ENCODE measurements around the gene MYO5C. TPM values are rescaled to one million over a fixed set of nuclear protein-coding genes. Genes with fewer than 3 reads are reported as not detected.

The MYO5C gene
- total and polyA plus RNA-seq, 10 of the 15 experiments (the other 5 are each of a cell fraction or from before 2014, with no cell fraction given), result 0.29 to 1.3 (median 0.75) TPM

DNA sequence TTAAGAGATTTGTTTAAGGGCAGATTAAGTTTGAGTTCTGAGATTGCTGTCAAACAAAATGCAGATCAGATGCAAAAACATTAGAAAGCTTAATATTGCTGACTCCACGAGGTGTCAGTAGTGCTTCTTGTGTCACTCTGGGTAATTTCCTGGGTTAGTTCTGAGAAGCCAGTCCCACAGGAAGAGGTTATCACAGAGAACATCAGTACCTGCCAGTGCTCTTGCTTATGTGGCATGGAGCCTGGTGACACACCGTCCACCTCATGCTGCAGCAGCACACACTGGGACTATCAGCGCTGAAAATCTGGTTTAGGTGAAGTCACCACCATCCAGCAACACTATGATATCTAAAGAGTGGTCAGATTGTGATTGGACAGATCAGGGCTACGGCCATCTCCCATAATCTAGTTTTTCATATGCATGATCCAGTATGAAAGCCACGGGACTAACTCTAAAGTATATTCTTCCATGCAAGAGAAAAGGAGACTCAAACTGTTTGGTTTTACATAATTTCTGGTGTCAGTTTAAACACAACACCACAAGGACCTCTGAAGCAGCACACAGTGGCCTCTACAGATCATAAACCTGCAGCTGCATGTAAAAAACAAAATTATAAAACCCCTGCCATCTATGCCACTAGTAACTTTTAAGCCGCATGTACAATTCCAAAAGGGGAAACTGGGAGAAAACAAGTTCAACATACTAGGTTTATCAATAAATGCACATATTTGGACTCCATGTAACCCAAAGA, 36.1 kb upstream of the MYO5C start (continued):
- TF ChIP-seq MEF2B (IDR thresholded peaks at IDR 0.05; ENCODE audit: partially characterized antibody, poor library complexity, severe bottlenecking), result no peak
- no peak for TF ChIP-seq NR2C1 (IDR thresholded peaks at IDR 0.05)
- TF ChIP-seq YY1 (IDR thresholded peaks at IDR 0.05; ENCODE audit: low read depth, low read length), result peak; percentile 42; the same call in 1 of the 2 replicates
- no peak for TF ChIP-seq BRCA1 (IDR thresholded peaks at IDR 0.05; ENCODE audit: low read depth, low read length)
- no peak for TF ChIP-seq HSF1 (IDR thresholded peaks at IDR 0.05; ENCODE audit: low read depth, low read length)
- no peak for TF ChIP-seq ESRRA (IDR thresholded peaks at IDR 0.05; ENCODE audit: low read length)
- no peak for TF ChIP-seq ZBED1 (IDR thresholded peaks at IDR 0.05; ENCODE audit: borderline replicate concordance)
- no peak for TF ChIP-seq ZSCAN29 (IDR thresholded peaks at IDR 0.05)
- TF ChIP-seq IKZF2 (IDR thresholded peaks at IDR 0.05), result no peak
- no peak for TF ChIP-seq EZH2 (IDR thresholded peaks at IDR 0.05; ENCODE audit: borderline replicate concordance, control insufficient read depth, low read depth, low read length)
- TF ChIP-seq POLR2AphosphoS5 (IDR thresholded peaks at IDR 0.05; ENCODE audit: low read length), result no peak
- no peak for TF ChIP-seq YBX1 (IDR thresholded peaks at IDR 0.05)
- TF ChIP-seq ZNF384 (IDR thresholded peaks at IDR 0.05; ENCODE audit: borderline replicate concordance, low read depth, low read length), result no peak
- TF ChIP-seq SREBF1 (IDR thresholded peaks at IDR 0.05; ENCODE audit: low read length), result no peak
- no peak for TF ChIP-seq BACH1 (IDR thresholded peaks at IDR 0.05; ENCODE audit: borderline replicate concordance)
- no peak for TF ChIP-seq MYC (IDR thresholded peaks at IDR 0.05; ENCODE audit: insufficient read depth, insufficient read length, insufficient replicate concordance, low read length, severe bottlenecking)
- no peak for TF ChIP-seq ZNF207 (IDR thresholded peaks at IDR 0.05; ENCODE audit: borderline replicate concordance)
- TF ChIP-seq, protein P1, sequence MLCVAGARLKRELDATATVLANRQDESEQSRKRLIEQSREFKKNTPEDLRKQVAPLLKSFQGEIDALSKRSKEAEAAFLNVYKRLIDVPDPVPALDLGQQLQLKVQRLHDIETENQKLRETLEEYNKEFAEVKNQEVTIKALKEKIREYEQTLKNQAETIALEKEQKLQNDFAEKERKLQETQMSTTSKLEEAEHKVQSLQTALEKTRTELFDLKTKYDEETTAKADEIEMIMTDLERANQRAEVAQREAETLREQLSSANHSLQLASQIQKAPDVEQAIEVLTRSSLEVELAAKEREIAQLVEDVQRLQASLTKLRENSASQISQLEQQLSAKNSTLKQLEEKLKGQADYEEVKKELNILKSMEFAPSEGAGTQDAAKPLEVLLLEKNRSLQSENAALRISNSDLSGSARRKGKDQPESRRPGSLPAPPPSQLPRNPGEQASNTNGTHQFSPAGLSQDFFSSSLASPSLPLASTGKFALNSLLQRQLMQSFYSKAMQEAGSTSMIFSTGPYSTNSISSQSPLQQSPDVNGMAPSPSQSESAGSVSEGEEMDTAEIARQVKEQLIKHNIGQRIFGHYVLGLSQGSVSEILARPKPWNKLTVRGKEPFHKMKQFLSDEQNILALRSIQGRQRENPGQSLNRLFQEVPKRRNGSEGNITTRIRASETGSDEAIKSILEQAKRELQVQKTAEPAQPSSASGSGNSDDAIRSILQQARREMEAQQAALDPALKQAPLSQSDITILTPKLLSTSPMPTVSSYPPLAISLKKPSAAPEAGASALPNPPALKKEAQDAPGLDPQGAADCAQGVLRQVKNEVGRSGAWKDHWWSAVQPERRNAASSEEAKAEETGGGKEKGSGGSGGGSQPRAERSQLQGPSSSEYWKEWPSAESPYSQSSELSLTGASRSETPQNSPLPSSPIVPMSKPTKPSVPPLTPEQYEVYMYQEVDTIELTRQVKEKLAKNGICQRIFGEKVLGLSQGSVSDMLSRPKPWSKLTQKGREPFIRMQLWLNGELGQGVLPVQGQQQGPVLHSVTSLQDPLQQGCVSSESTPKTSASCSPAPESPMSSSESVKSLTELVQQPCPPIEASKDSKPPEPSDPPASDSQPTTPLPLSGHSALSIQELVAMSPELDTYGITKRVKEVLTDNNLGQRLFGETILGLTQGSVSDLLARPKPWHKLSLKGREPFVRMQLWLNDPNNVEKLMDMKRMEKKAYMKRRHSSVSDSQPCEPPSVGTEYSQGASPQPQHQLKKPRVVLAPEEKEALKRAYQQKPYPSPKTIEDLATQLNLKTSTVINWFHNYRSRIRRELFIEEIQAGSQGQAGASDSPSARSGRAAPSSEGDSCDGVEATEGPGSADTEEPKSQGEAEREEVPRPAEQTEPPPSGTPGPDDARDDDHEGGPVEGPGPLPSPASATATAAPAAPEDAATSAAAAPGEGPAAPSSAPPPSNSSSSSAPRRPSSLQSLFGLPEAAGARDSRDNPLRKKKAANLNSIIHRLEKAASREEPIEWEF (IDR thresholded peaks at IDR 0.05; ENCODE audit: insufficient replicate concordance, low read depth, low read length), result no peak
- no peak for TF ChIP-seq CHD2 (IDR thresholded peaks at IDR 0.05; ENCODE audit: borderline replicate concordance, low read depth, low read length)
- no peak for TF ChIP-seq BHLHE40 (IDR thresholded peaks at IDR 0.05; ENCODE audit: borderline replicate concordance in 1 of 2, low read depth in 2 of 2, low read length in 1 of 2)
- TF ChIP-seq ZNF274 (IDR thresholded peaks at IDR 0.05; ENCODE audit: insufficient read depth, insufficient read length), result no peak
- peak; percentile 13 for TF ChIP-seq SIX5 (IDR thresholded peaks at IDR 0.05; ENCODE audit: low read depth, low read length, severe bottlenecking)
- TF ChIP-seq CBX5 (IDR thresholded peaks at IDR 0.05; ENCODE audit: low read depth), result no peak
- no peak for TF ChIP-seq TCF7 (IDR thresholded peaks at IDR 0.05; ENCODE audit: borderline replicate concordance)
- no peak for TF ChIP-seq TCF3 (IDR thresholded peaks at IDR 0.05; ENCODE audit: borderline replicate concordance, insufficient read depth, low read depth, low read length)
- peak; percentile 52; the same call in 1 of the 2 replicates for TF ChIP-seq FOXM1 (IDR thresholded peaks at IDR 0.05; ENCODE audit: low read depth, low read length)

All from GM12878 (cell line).